ENCODE measurements around the gene ZBTB8OS. TPM values are rescaled to one million over a fixed set of nuclear protein-coding genes. Genes with fewer than 3 reads are reported as not detected.
"Not testable (repeated sequence)": the region's sequence is repeated elsewhere in the genome, so short reads cannot be mapped to it uniquely, and the experiment has no call there.

The ZBTB8OS gene
- polyA plus RNA-seq, 4 donors = 44.9 to 98.4 (median 73.3) TPM

GRCh38 chr1:32644426-32644825, 5.9 kb downstream of the ZBTB8OS start:
- 40 to 77% (median 43%) methylated on average over 4 of the region's 4 CpGs for WGBS, 3 donors
- H3K27me3 ChIP-seq (ENCODE audit: control insufficient read depth in 3 of 3, insufficient read depth in 3 of 3, low read length in 3 of 3) = no peaks in the 10 kb centered on the region
- H3K36me3 ChIP-seq (ENCODE audit: control insufficient read depth in 3 of 3, insufficient read depth in 2 of 3, low read depth in 1 of 3, low read length in 3 of 3) = peaks cover 0 to 18% (median 0%) of the 10 kb centered on the region in 3 donors
- no peak overlapping the region for H3K27ac ChIP-seq (ENCODE audit: low read depth in 1 of 3, low read length in 2 of 3)
- FAIRE-seq (no peak), DNase-seq (peak in 1 of 2 donors; percentile 52)
- no peak overlapping the region for H3K4me3 ChIP-seq (ENCODE audit: low read depth in 1 of 3, low read length in 3 of 3)
- no peaks in the 10 kb centered on the region for H3K9me3 ChIP-seq (ENCODE audit: control insufficient read depth in 2 of 2, insufficient read depth in 1 of 2, low read depth in 1 of 2, low read length in 1 of 2)
- H3K4me1 ChIP-seq (ENCODE audit: control insufficient read depth in 3 of 3, insufficient read depth in 2 of 3, low read depth in 1 of 3, low read length in 2 of 3) = peaks cover 0 to 2% (median 0%) of the 10 kb centered on the region in 3 donors

- not testable (repeated sequence) for H3K9me3 ChIP-seq (ENCODE audit: control insufficient read depth in 2 of 2, insufficient read depth in 1 of 2, low read depth in 1 of 2, low read length in 1 of 2); DNase-seq; FAIRE-seq; H3K27ac ChIP-seq (ENCODE audit: low read depth in 1 of 3, low read length in 2 of 3); H3K4me1 ChIP-seq (ENCODE audit: control insufficient read depth in 3 of 3, insufficient read depth in 2 of 3, low read depth in 1 of 3, low read length in 2 of 3); H3K4me3 ChIP-seq (ENCODE audit: low read depth in 1 of 3, low read length in 3 of 3); H3K27me3 ChIP-seq (ENCODE audit: control insufficient read depth in 3 of 3, insufficient read depth in 3 of 3, low read length in 3 of 3)
- H3K36me3 ChIP-seq (ENCODE audit: control insufficient read depth in 3 of 3, insufficient read depth in 2 of 3, low read depth in 1 of 3, low read length in 3 of 3) = peaks cover 0 to 27% (median 2%) of the 10 kb centered on the region in 3 donors
- 83 to 85% (median 85%) methylated on average over 8 of the region's 8 CpGs for WGBS, 3 donors
These were observed 8.0 kb downstream of the ZBTB8OS start for GRCh38 chr1:32642292-32642827.

- DNase-seq (no peak), FAIRE-seq (no peak)
- no peak overlapping the region for H3K4me3 ChIP-seq (ENCODE audit: low read depth in 1 of 3, low read length in 3 of 3)
- H3K4me1 ChIP-seq (ENCODE audit: control insufficient read depth in 3 of 3, insufficient read depth in 2 of 3, low read depth in 1 of 3, low read length in 2 of 3) = no peaks in the 10 kb centered on the region
- WGBS, 3 donors = 95 to 97% (median 96%) methylated on average over 1 of the region's 1 CpG
- H3K9me3 ChIP-seq (ENCODE audit: control insufficient read depth in 2 of 2, insufficient read depth in 1 of 2, low read depth in 1 of 2, low read length in 1 of 2) = no peaks in the 10 kb centered on the region
- no peak overlapping the region for H3K27ac ChIP-seq (ENCODE audit: low read depth in 1 of 3, low read length in 2 of 3)
- H3K27me3 ChIP-seq (ENCODE audit: control insufficient read depth in 3 of 3, insufficient read depth in 3 of 3, low read length in 3 of 3) = no peaks in the 10 kb centered on the region
- peaks cover 0 to 16% (median 2%) of the 10 kb centered on the region in 3 donors for H3K36me3 ChIP-seq (ENCODE audit: control insufficient read depth in 3 of 3, insufficient read depth in 2 of 3, low read depth in 1 of 3, low read length in 3 of 3)
These were observed 10.8 kb downstream of the ZBTB8OS start for GRCh38 chr1:32639489-32640075.

- no peak for FAIRE-seq
- H3K9me3 ChIP-seq (ENCODE audit: control insufficient read depth in 2 of 2, insufficient read depth in 1 of 2, low read depth in 1 of 2, low read length in 1 of 2) = no peaks in the 10 kb centered on the region
- H3K36me3 ChIP-seq (ENCODE audit: control insufficient read depth in 3 of 3, insufficient read depth in 2 of 3, low read depth in 1 of 3, low read length in 3 of 3) = peaks cover 2 to 24% (median 3%) of the 10 kb centered on the region in 3 donors
- H3K27me3 ChIP-seq (ENCODE audit: control insufficient read depth in 3 of 3, insufficient read depth in 3 of 3, low read length in 3 of 3) = no peaks in the 10 kb centered on the region
- no peak overlapping the region for H3K4me3 ChIP-seq (ENCODE audit: low read depth in 1 of 3, low read length in 3 of 3)
- no peak for DNase-seq
- H3K27ac ChIP-seq (ENCODE audit: low read depth in 1 of 3, low read length in 2 of 3) = no peak overlapping the region
- 79 to 90% (median 81%) methylated on average over 16 of the region's 16 CpGs for WGBS, 3 donors
- H3K4me1 ChIP-seq (ENCODE audit: control insufficient read depth in 3 of 3, insufficient read depth in 2 of 3, low read depth in 1 of 3, low read length in 2 of 3) = no peaks in the 10 kb centered on the region
These were observed 13.3 kb downstream of the ZBTB8OS start for GRCh38 chr1:32636914-32637645.

- Histone ChIP-seq H3K27ac (ENCODE audit: low read depth in 1 of 3, low read length in 2 of 3) (no peak overlapping the region), H3K27me3 (ENCODE audit: control insufficient read depth in 3 of 3, insufficient read depth in 3 of 3, low read length in 3 of 3) (no peaks in the 10 kb centered on the region), H3K9me3 (ENCODE audit: control insufficient read depth in 2 of 2, insufficient read depth in 1 of 2, low read depth in 1 of 2, low read length in 1 of 2) (no peaks in the 10 kb centered on the region), H3K36me3 (ENCODE audit: control insufficient read depth in 3 of 3, insufficient read depth in 2 of 3, low read depth in 1 of 3, low read length in 3 of 3) (peaks cover 2 to 30% (median 8%) of the 10 kb centered on the region in 3 donors), H3K4me3 (ENCODE audit: low read depth in 1 of 3, low read length in 3 of 3) (no peak overlapping the region), H3K4me1 (ENCODE audit: control insufficient read depth in 3 of 3, insufficient read depth in 2 of 3, low read depth in 1 of 3, low read length in 2 of 3) (no peaks in the 10 kb centered on the region)
- FAIRE-seq = no peak
- no peak for DNase-seq
- WGBS, 3 donors = 90 to 95% (median 93%) methylated on average over 8 of the region's 8 CpGs
These were observed 14.7 kb downstream of the ZBTB8OS start for GRCh38 chr1:32635508-32636277.

- 81 to 92% (median 88%) methylated on average over 2 of the region's 2 CpGs for WGBS, 3 donors
- Histone ChIP-seq H3K4me3 (ENCODE audit: low read depth in 1 of 3, low read length in 3 of 3) (no peak overlapping the region), H3K27ac (ENCODE audit: low read depth in 1 of 3, low read length in 2 of 3) (no peak overlapping the region), H3K9me3 (ENCODE audit: control insufficient read depth in 2 of 2, insufficient read depth in 1 of 2, low read depth in 1 of 2, low read length in 1 of 2) (no peaks in the 10 kb centered on the region), H3K36me3 (ENCODE audit: control insufficient read depth in 3 of 3, insufficient read depth in 2 of 3, low read depth in 1 of 3, low read length in 3 of 3) (peaks cover 2 to 34% (median 8%) of the 10 kb centered on the region in 3 donors), H3K4me1 (ENCODE audit: control insufficient read depth in 3 of 3, insufficient read depth in 2 of 3, low read depth in 1 of 3, low read length in 2 of 3) (no peaks in the 10 kb centered on the region), H3K27me3 (ENCODE audit: control insufficient read depth in 3 of 3, insufficient read depth in 3 of 3, low read length in 3 of 3) (no peaks in the 10 kb centered on the region)
- FAIRE-seq = no peak
- no peak for DNase-seq
These were observed 17.5 kb downstream of the ZBTB8OS start for GRCh38 chr1:32632829-32633228.

GRCh38 chr1:32630173-32630572, 20.2 kb downstream of the ZBTB8OS start:
- peaks cover 4 to 42% (median 10%) of the 10 kb centered on the region in 3 donors for H3K36me3 ChIP-seq (ENCODE audit: control insufficient read depth in 3 of 3, insufficient read depth in 2 of 3, low read depth in 1 of 3, low read length in 3 of 3)
- WGBS, 3 donors = 94 to 97% (median 97%) methylated on average over 4 of the region's 4 CpGs
- FAIRE-seq; H3K27ac ChIP-seq (ENCODE audit: low read depth in 1 of 3, low read length in 2 of 3); H3K27me3 ChIP-seq (ENCODE audit: control insufficient read depth in 3 of 3, insufficient read depth in 3 of 3, low read length in 3 of 3); H3K4me3 ChIP-seq (ENCODE audit: low read depth in 1 of 3, low read length in 3 of 3); H3K9me3 ChIP-seq (ENCODE audit: control insufficient read depth in 2 of 2, insufficient read depth in 1 of 2, low read depth in 1 of 2, low read length in 1 of 2); H3K4me1 ChIP-seq (ENCODE audit: control insufficient read depth in 3 of 3, insufficient read depth in 2 of 3, low read depth in 1 of 3, low read length in 2 of 3); DNase-seq: not testable (repeated sequence)

- H3K4me1 ChIP-seq (ENCODE audit: control insufficient read depth in 3 of 3, insufficient read depth in 2 of 3, low read depth in 1 of 3, low read length in 2 of 3) = no peaks in the 10 kb centered on the region
- peaks cover 4 to 43% (median 10%) of the 10 kb centered on the region in 3 donors for H3K36me3 ChIP-seq (ENCODE audit: control insufficient read depth in 3 of 3, insufficient read depth in 2 of 3, low read depth in 1 of 3, low read length in 3 of 3)
- peak; percentile 5 to 34 for DNase-seq
- peak overlapping the region in 2 of 3 donors; percentile 5 to 70 for H3K27ac ChIP-seq (ENCODE audit: low read depth in 1 of 3, low read length in 2 of 3)
- H3K27me3 ChIP-seq (ENCODE audit: control insufficient read depth in 3 of 3, insufficient read depth in 3 of 3, low read length in 3 of 3) = no peaks in the 10 kb centered on the region
- FAIRE-seq = no peak
- no peak overlapping the region for H3K4me3 ChIP-seq (ENCODE audit: low read depth in 1 of 3, low read length in 3 of 3)
- H3K9me3 ChIP-seq (ENCODE audit: control insufficient read depth in 2 of 2, insufficient read depth in 1 of 2, low read depth in 1 of 2, low read length in 1 of 2) = no peaks in the 10 kb centered on the region
- 58 to 83% (median 70%) methylated on average over 11 of the region's 11 CpGs for WGBS, 3 donors
These were observed 22.7 kb downstream of the ZBTB8OS start for GRCh38 chr1:32627596-32628162.

Measured in small intestine (tissue), 7 donors.